GM12878 (cell line): Measurements from ENCODE around the gene UBL4B. TPM values are rescaled to one million over a fixed set of nuclear protein-coding genes. Genes with fewer than 3 reads are reported as not detected.

ENCODE experiments used
- ATAC-seq: fragments of 200-7000 bp; cut with Tn5 transposase; 3 replicates; pipeline ENCODE4 v1.9.1; 2020; ENCODE audit warnings: mild to moderate bottlenecking, moderate library complexity
- BruUV-seq: library from RNA; stranded (reverse); fragments of 400-500 nt; replicated peaks from 2 replicates; lab custom pipeline; 2021; lab: Mats Ljungman, UMichigan
- CTCF ChIA-PET: fragments of 300-600 bp; sonication (Branson Sonifier 250); formaldehyde crosslinking; extraction: SDS; loops from one replicate; lab custom pipeline; 2021; ENCODE audit warnings: inconsistent platforms; lab: Yijun Ruan, JAX
- POLR2A ChIA-PET: fragments of 350-600 bp; formaldehyde crosslinking; extraction: SDS; loops from one replicate; lab custom pipeline; 2021; ENCODE audit warnings: inconsistent platforms; lab: Charles Lee
- RAD21 ChIA-PET: fragments of 300-600 bp; sonication (Branson Sonifier 250); formaldehyde crosslinking; loops from one replicate; lab custom pipeline; 2023; ENCODE audit warnings: antibody characterized with exemption; ENCODE audit not compliant: unreplicated experiment; lab: Charles Lee
- SMC1A ChIA-PET: fragments of 300-600 bp; sonication (Branson Sonifier 250); formaldehyde crosslinking; loops from one replicate; lab custom pipeline; 2023; ENCODE audit not compliant: unreplicated experiment, uncharacterized antibody; lab: Charles Lee
- DNase-seq: peaks from one replicate; pipeline ENCODE4 v3.0.0-alpha.2; 2011; ENCODE audit warnings: low read depth, low spot score
- FAIRE-seq: peaks from 3 replicates; lab custom pipeline; 2011; peaks lifted over from hg19 to GRCh38; lab: Jason Lieb, UNC
- H2AFZ ChIP-seq: 2 replicates; pipeline ENCODE4 v1.6.0; 2011; ENCODE audit warnings: low read depth, low read length, control low read depth; ENCODE audit not compliant: control insufficient read depth
- H3K27ac ChIP-seq: 2 replicates; pipeline ENCODE4 v1.5.1; 2011; ENCODE audit warnings: control low read depth; ENCODE audit not compliant: control insufficient read depth, insufficient read depth
- H3K27me3 ChIP-seq, 2 experiments: replicated peaks in 1 of 2; 2 replicates each; pipeline versions ENCODE4 v1.6.0 to v1.6.1; 2011; ENCODE audit warnings: low read length in 1 of 2; ENCODE audit not compliant: control insufficient read depth in 2 of 2, insufficient read depth in 2 of 2
- H3K36me3 ChIP-seq, 2 experiments: 2 replicates each; pipeline ENCODE4 v1.5.1; 2011; ENCODE audit warnings: low read length in 1 of 2; ENCODE audit not compliant: control insufficient read depth in 2 of 2, insufficient read depth in 2 of 2
- H3K4me1 ChIP-seq: 2 replicates; pipeline ENCODE4 v1.6.1; 2011; ENCODE audit warnings: mild to moderate bottlenecking, low read length, moderate library complexity, mixed read lengths; ENCODE audit not compliant: control insufficient read depth, insufficient read depth
- H3K4me2 ChIP-seq: 2 replicates; pipeline ENCODE4 v1.6.0; 2011; ENCODE audit warnings: control low read depth; ENCODE audit not compliant: control insufficient read depth, insufficient read depth
- H3K4me3 ChIP-seq: fragments of 200-600 bp; sonication (generic); 2 replicates; pipeline ENCODE4 v1.5.1; 2016
- H3K79me2 ChIP-seq: 2 replicates; pipeline ENCODE4 v1.6.0; 2011; ENCODE audit warnings: low read length; ENCODE audit not compliant: control insufficient read depth, insufficient read depth
- H3K9ac ChIP-seq: 2 replicates; pipeline ENCODE4 v1.8.0; 2011; ENCODE audit warnings: low read length, control low read depth, mixed read lengths; ENCODE audit not compliant: control insufficient read depth, insufficient read depth
- H3K9me3 ChIP-seq: replicated peaks from 3 replicates; pipeline ENCODE4 v1.5.1; 2011; ENCODE audit warnings: mild to moderate bottlenecking, low read length; ENCODE audit not compliant: control insufficient read depth, insufficient read depth
- H4K20me1 ChIP-seq: 2 replicates; pipeline ENCODE4 v1.6.0; 2011; ENCODE audit not compliant: control insufficient read depth, insufficient read depth
- BCL11A ChIP-seq: IDR thresholded peaks from 2 replicates; pipeline ENCODE4 v1.6.1; 2011; ENCODE audit warnings: low read depth, low read length
- CBFB ChIP-seq: IDR thresholded peaks from 2 replicates; pipeline ENCODE4 v1.6.1; 2016; ENCODE audit warnings: antibody characterized with exemption, low read depth
- E4F1 ChIP-seq: fragments of 450-650 bp; IDR thresholded peaks from 2 replicates; pipeline ENCODE4 v1.6.1; 2018; ENCODE audit warnings: borderline replicate concordance, mild to moderate bottlenecking; ENCODE audit not compliant: partially characterized antibody
- FOXM1 ChIP-seq: IDR thresholded peaks from 2 replicates; pipeline ENCODE4 v1.6.1; 2012; ENCODE audit warnings: low read depth, mild to moderate bottlenecking, inconsistent platforms, low read length, moderate library complexity
- HCFC1 ChIP-seq: fragments of 150-350 bp; IDR thresholded peaks from 2 replicates; pipeline ENCODE4 v1.6.1; 2014; ENCODE audit warnings: low read length
- IKZF1 ChIP-seq: fragments of 450-650 bp; conservative IDR thresholded peaks from 2 replicates; pipeline ENCODE4 v1.6.1; 2017; ENCODE audit warnings: antibody characterized with exemption, mild to moderate bottlenecking
- JUNB ChIP-seq: IDR thresholded peaks from 2 replicates; pipeline ENCODE4 v1.6.1; 2016; ENCODE audit warnings: antibody characterized with exemption, mild to moderate bottlenecking
- LARP7 ChIP-seq: fragments of 450-650 bp; IDR thresholded peaks from 2 replicates; pipeline ENCODE4 v1.6.1; 2017; ENCODE audit warnings: mild to moderate bottlenecking
- PAX5 ChIP-seq: IDR thresholded peaks from 2 replicates; pipeline ENCODE4 v1.6.1; 2011; ENCODE audit warnings: low read depth, low read length, borderline replicate concordance
- RB1 ChIP-seq: fragments of 450-650 bp; formaldehyde crosslinking; IDR thresholded peaks from 2 replicates; pipeline ENCODE4 v1.6.1; 2017; ENCODE audit warnings: mild to moderate bottlenecking, borderline replicate concordance
- REST ChIP-seq: IDR thresholded peaks from 2 replicates; pipeline ENCODE4 v1.6.1; 2012; ENCODE audit warnings: mild to moderate bottlenecking, low read depth, low read length
- WGBS: methylation state at CpG from one replicate; pipeline ENCODE4 v1.1.6; 2016; ENCODE audit warnings: low lambda C conversion rate; ENCODE audit not compliant: insufficient replicate concordance, insufficient coverage; ENCODE audit errors: missing lambda C conversion rate; 5-methylcytosine and 5-hydroxymethylcytosine counted together
- in situ Hi-C: fragments of 300-500 bp; cut with MboI; formaldehyde crosslinking; loops from 9 replicates; pipeline ENCODE4 v1.14.3; 2018; ENCODE audit warnings: mixed read lengths
- intact Hi-C: fragments of 100-400 bp; cut with micrococcal nuclease; formaldehyde crosslinking; loops from one replicate; pipeline ENCODE4 v1.14.2; 2022; ENCODE audit not compliant: unreplicated experiment
- polyA plus RNA-seq, 11 experiments: library from polyadenylated mRNA; depleted of rRNA in 4 of 11; unstranded in 6 of 11; stranded (reverse) in 5 of 11; fragments of >200 nt; fragmentation: Nextera tagmentation in 4 of 11; fragmentation: Illumina TruSeq in 1 of 11; extraction: Ambion mirVana in 4 of 11; extraction: Trizol in 1 of 11; gene quantifications; 1 replicate in 1 of 11; 2 replicates in 10 of 11; pipeline versions ENCODE4 v1.2.1 to v1.2.3, GENCODE V29; 2011 to 2016; ENCODE audit warnings: inconsistent platforms in 2 of 11, missing spikeins in 2 of 11, low read depth in 1 of 11
- total RNA-seq, 4 experiments: library from RNA; depleted of rRNA in 3 of 4; stranded (reverse); fragments of >200 nt in 3 of 4; fragmentation: Illumina TruSeq in 1 of 4; extraction: Trizol in 1 of 4; gene quantifications; 2 replicates each; pipeline versions ENCODE4 v1.2.1 to v1.2.3, GENCODE V29; 2013 to 2021

The UBL4B gene
- total and polyA plus RNA-seq, 10 of the 15 experiments (the other 5 are each of a cell fraction or from before 2014, with no cell fraction given) = 0.06 to 0.15 TPM; not detected in 8

- CTCF ChIA-PET = interaction anchor here (1.1 to 1.6 kb wide), 3 partner anchors 12 to 39 kb away, joined by 4 to 6 read pairs (median 4); no protein-coding TSS in a partner anchor
- no TSS peak for BruUV-seq
- intact Hi-C loops (no loop called here), in situ Hi-C loops (no loop called here)
- ATAC-seq (no peak), FAIRE-seq (no peak), DNase-seq (no peak)
- SMC1A ChIA-PET = no interaction called here
- peaks cover 7% of the 10 kb centered on the region for H4K20me1 ChIP-seq
- no peaks in the 10 kb centered on the region for H3K9me3 ChIP-seq
- H3K36me3 ChIP-seq = no peaks in the 10 kb centered on the region; a peak in 1 of 4 replicates
- no peak overlapping the region for H3K9ac ChIP-seq
- peaks cover 24 to 33% of the 10 kb centered on the region in 2 experiments for H3K27me3 ChIP-seq
- TF ChIP-seq IKZF1 (no peak), CBFB (no peak), HCFC1 (no peak), BCL11A (no peak), LARP7 (no peak), E4F1 (no peak), REST (no peak), RB1 (no peak), FOXM1 (no peak), JUNB (no peak), PAX5 (no peak)
- POLR2A ChIA-PET = no interaction called here
- no peak overlapping the region for H3K27ac ChIP-seq
- RAD21 ChIA-PET = no interaction called here
- no peaks in the 10 kb centered on the region for H3K4me1 ChIP-seq
- no peak overlapping the region for H3K4me2 ChIP-seq
- 63% methylated on average over 5 of the region's 5 CpGs for WGBS
- H3K4me3 ChIP-seq = no peak overlapping the region
- no peaks in the 10 kb centered on the region for H3K79me2 ChIP-seq
- H2AFZ ChIP-seq = no peak overlapping the region
Measured at GRCh38 chr1:110065841-110066240, 46.4 kb upstream of the UBL4B start.
